HG03135 (cell line): ENCODE measurements around the gene MYO18A.
"Not testable (repeated sequence)": the region's sequence is repeated elsewhere in the genome, so short reads cannot be mapped to it uniquely, and the experiment has no call there.

Experiments
- ATAC-seq: cut with Tn5 transposase; IDR thresholded peaks from one replicate; pipeline ENCODE4 v1.9.1; 2021; ENCODE audit warnings: mild to moderate bottlenecking, moderate library complexity; ENCODE audit not compliant: unreplicated experiment

MYO18A gene, protein sequence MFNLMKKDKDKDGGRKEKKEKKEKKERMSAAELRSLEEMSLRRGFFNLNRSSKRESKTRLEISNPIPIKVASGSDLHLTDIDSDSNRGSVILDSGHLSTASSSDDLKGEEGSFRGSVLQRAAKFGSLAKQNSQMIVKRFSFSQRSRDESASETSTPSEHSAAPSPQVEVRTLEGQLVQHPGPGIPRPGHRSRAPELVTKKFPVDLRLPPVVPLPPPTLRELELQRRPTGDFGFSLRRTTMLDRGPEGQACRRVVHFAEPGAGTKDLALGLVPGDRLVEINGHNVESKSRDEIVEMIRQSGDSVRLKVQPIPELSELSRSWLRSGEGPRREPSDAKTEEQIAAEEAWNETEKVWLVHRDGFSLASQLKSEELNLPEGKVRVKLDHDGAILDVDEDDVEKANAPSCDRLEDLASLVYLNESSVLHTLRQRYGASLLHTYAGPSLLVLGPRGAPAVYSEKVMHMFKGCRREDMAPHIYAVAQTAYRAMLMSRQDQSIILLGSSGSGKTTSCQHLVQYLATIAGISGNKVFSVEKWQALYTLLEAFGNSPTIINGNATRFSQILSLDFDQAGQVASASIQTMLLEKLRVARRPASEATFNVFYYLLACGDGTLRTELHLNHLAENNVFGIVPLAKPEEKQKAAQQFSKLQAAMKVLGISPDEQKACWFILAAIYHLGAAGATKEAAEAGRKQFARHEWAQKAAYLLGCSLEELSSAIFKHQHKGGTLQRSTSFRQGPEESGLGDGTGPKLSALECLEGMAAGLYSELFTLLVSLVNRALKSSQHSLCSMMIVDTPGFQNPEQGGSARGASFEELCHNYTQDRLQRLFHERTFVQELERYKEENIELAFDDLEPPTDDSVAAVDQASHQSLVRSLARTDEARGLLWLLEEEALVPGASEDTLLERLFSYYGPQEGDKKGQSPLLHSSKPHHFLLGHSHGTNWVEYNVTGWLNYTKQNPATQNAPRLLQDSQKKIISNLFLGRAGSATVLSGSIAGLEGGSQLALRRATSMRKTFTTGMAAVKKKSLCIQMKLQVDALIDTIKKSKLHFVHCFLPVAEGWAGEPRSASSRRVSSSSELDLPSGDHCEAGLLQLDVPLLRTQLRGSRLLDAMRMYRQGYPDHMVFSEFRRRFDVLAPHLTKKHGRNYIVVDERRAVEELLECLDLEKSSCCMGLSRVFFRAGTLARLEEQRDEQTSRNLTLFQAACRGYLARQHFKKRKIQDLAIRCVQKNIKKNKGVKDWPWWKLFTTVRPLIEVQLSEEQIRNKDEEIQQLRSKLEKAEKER (N-terminal part only)

DNA sequence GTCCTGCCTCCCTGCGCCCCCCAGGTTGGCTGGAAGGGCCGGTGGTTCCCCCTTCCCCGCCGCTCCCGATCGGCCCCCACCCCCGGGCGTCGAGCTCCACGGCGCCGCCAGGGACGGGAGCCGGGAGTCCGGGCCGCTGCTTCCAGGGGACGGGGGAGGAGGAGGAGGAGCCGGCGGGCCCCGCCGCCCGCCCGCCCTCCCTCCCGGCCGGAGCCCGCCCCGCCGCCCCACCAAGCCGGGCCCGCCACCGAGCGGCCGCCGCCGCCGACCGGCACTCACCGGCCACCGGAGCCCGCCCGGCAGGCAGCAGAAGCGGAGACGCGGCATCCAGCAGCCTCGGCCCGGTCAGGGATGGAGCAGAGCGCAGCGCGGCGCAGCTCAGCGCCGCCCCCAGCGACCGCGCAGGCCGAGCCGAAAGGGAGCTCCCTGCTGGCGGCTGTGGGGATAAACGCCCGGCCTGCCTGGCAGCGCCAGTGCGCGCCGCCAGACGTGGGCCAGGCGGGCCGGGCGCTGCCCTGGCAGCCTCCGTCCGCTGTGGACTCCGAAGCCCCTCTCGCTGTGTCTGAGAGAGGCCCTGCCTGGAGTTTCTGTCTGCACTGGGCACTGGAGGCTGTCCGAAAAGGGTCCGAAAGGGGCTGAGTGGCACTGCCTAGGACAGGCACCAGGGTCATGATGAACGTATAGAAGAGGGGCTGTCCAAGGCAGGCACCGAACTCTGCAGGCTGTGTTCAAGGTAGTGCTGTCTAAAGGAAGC lies at the start of gene MYO18A:
Gene MYO18A, minus strand, starts transcription at position 365 of the 754 bp plus-strand sequence. CDS start 13,458 bp downstream, outside the sequence.
- peak; percentile 92 for ATAC-seq

DNA sequence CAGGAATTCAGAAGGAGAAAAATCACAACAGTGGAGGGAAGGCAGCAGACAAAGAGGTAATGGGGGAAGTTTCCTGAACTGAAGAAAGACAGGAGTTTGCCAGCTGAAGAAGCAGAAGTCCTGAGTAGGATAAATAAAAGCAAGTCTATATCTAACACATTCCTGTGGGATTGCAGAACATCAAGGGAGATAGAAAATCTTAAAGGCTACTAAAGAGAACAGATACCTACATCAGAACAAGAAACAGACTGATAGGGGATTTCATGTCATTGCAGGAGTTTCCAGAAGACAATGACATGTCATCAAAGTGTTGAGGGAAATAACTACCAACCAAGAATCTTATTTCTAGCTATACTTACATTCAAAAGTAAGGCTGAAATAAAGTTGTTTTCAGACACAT lies 45.2 kb upstream of the MYO18A start:
- no peak for ATAC-seq

- not testable (repeated sequence) for ATAC-seq
Measured at GRCh38 chr17:29221338-29221737, 41.1 kb upstream of the MYO18A start.

GRCh38 chr17:29219378-29220047 lies 39.3 kb upstream of the MYO18A start:
- ATAC-seq = no peak

GRCh38 chr17:29216856-29217255 lies 36.7 kb upstream of the MYO18A start:
- ATAC-seq = no peak

DNA sequence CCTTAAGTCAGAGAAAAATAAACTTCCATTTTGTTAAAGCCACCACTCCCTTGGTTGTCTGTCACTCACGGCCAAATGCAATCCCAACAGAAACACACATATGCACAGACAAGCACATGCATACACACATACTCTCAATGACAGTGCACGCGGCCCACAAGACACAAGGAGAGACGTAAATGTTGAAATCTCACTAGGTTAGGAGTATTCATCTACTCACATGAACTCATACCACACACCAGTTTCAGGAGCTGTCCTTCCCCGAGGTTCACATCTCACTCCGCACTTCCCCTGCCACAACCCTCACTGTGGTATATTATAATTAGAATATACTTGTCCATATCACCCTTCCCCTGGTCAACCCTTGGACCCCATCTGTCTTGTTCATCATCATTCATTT lies 36.0 kb upstream of the MYO18A start:
- ATAC-seq = no peak

DNA sequence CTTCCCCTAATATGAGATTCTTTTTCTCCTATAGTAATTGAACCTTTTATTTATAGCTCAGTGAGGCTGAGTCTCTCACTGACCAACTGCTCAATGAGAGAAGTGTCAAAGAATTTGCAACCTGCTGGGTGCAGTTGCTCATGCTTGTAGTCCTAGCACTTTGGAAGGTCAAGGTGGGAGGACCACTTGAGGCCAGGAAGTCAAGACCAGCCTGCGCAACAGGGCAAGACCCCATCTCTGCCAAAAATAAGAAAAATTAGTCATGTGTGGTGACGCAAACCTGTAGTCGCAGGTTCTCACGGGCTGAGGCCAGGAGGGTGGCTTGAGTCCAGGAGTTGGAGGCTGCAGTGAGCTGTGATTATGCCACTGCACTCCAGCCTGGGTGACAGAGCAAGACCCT lies 35.5 kb upstream of the MYO18A start:
- ATAC-seq = no peak

DNA sequence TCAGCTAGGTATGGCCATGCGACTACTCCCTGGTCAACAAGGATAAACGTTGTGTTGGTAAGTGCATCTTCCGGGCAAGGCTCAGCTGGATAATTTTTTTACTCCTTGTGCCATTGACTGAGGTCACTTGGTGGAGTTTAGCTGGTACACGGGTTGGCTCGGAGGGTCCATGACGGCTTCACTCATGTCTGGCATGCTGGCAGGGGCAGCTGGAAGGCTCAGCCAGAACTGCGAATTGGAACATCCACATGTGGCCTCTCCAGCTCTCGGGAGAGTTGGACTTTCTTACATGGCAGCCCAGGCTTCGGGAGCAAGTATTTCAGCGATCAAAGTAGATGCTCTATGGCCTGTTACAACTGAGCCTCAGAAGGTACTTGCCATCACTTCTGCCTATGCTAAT lies 35.0 kb upstream of the MYO18A start:
- ATAC-seq = no peak

DNA sequence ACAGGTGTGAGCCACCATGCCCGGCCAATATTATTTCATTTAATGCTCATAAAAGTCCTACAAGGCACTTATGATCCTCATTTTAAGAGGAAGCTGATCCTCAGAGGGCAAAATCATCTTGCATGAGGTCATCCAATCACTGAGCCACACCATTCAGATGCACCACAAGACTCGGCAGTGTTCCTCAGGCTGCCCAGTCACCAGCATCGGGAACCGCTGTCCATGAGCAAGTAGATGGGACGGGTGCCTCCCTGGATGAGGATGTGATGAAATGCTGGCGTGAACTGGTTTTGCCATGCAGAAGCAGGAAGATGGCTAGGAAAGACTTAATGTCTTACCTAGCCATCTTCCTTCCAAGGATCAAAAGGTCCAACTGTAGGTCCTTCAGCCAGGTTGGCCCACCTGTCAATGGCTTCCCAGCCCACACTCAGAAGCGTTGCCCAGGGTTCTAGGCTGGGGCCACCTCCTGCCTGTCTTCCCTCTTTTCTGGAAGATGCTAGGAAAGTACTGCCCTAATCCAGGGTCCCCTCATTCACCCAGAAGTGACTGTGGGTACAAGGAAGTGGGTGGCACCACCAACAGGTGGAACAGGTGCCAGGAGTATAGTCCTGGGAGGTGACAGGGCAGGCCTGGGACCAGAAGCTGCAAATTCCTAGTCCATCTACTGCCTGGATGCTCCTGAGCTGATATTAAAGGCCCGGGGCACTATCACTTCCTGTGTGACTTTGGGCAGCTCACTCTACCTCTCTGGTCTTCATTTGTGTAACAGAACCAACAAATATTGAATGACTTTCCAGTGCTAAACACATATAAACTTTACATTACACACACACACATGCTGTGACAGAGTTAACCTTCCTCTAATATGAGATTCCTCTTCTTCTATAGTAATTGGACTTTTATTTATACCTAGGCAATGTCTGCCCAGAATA lies 34.3 kb upstream of the MYO18A start:
- no peak for ATAC-seq

- ATAC-seq = no peak
Measured at GRCh38 chr17:29212681-29213121, 32.5 kb upstream of the MYO18A start.

- no peak for ATAC-seq
Measured at GRCh38 chr17:29212094-29212631, 32.0 kb upstream of the MYO18A start.

DNA sequence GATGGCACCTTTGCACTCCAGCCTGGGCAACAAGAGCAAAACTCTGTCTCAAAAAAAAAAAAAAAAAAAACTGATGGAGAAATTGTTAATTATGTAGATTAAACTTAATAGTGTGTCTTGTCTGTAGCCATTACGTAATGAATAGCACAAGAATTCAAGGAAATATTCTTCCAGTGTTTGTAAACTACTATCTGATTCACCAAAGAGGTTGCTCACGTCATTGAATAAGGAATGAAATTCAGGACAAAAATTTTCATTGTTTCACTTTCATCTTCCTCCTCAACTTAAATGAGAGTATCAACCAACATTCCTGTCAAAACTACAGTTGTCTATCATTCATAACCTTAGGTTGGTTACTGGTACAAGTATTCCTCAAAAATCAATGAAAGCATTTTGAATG lies 30.7 kb upstream of the MYO18A start:
- no peak for ATAC-seq

GRCh38 chr17:29209073-29209472 lies 28.9 kb upstream of the MYO18A start:
- no peak for ATAC-seq

GRCh38 chr17:29207975-29208374 lies 27.8 kb upstream of the MYO18A start:
- ATAC-seq = no peak

GRCh38 chr17:29205047-29205446 lies 24.8 kb upstream of the MYO18A start:
- ATAC-seq = no peak

GRCh38 chr17:29204068-29204804 lies 24.0 kb upstream of the MYO18A start:
- ATAC-seq = not testable (repeated sequence)

DNA sequence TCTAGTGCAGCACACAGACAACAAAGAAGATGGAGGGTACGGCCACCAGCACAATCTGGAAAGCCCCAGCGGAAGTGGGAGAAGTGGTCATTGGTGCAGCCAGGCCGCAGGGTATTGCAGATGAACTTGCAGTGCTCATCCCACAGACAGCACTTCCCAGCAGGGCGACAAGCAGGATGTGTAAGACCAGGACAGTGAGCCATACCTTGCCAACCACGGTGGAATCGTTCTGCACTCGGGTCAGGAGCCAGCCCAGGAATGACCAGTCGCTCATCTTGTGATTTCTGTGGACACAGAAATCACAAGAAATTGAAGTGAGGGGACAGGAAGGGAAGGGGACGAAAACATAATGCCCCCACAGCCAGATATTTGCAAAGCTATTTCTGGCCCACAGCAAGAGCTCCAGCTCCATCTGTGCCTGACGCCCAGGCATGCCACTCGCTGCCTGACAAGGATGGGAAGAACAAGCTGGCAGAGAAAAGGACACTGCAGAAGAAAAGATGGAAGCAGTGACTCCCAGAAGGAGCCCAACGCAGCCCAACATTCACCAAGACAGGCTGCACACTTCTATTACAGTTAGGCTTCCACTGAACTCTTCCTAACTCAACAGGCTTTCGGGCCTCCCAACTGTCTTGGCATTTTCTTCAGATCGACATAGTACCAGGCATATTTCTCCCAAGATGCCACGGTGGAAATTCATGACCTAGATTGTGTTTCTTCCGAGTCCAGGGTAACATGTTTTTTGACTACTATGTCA lies 17.5 kb upstream of the MYO18A start:
- ATAC-seq = no peak
